Hepatocyte (in vitro differentiated cells): ENCODE data around the gene GALT. TPM values are rescaled to one million over a fixed set of nuclear protein-coding genes. Genes with fewer than 3 reads are reported as not detected.

Source experiments
- DNase-seq: peaks from one replicate; pipeline ENCODE4 v3.0.0-alpha.2; 2016; ENCODE audit warnings: low spot score
- H2AFZ ChIP-seq: fragments of 200-600 bp; sonication (generic); 2 replicates; pipeline ENCODE4 v1.6.0; 2016; ENCODE audit warnings: antibody characterized with exemption, mild to moderate bottlenecking
- H3K27ac ChIP-seq: fragments of 200-600 bp; sonication (generic); 2 replicates; pipeline ENCODE4 v1.5.1; 2016; ENCODE audit warnings: mild to moderate bottlenecking
- H3K27me3 ChIP-seq: fragments of 200-600 bp; sonication (generic); 2 replicates; pipeline ENCODE4 v1.6.1; 2016
- H3K36me3 ChIP-seq: fragments of 200-600 bp; sonication (generic); replicated peaks from 2 replicates; pipeline ENCODE4 v1.5.1; 2016; ENCODE audit warnings: low read depth; ENCODE audit not compliant: insufficient read depth
- H3K4me1 ChIP-seq: fragments of 200-600 bp; sonication (generic); 2 replicates; pipeline ENCODE4 v1.5.1; 2016; ENCODE audit warnings: mild to moderate bottlenecking, moderate library complexity; ENCODE audit not compliant: insufficient read depth
- H3K4me2 ChIP-seq: fragments of 200-600 bp; sonication (generic); 2 replicates; pipeline ENCODE4 v1.6.0; 2016
- H3K4me3 ChIP-seq: fragments of 200-600 bp; sonication (generic); 2 replicates; pipeline ENCODE4 v1.5.1; 2016; ENCODE audit warnings: mild to moderate bottlenecking
- H3K79me2 ChIP-seq: fragments of 200-600 bp; sonication (generic); 2 replicates; pipeline ENCODE4 v1.6.0; 2017; ENCODE audit warnings: mild to moderate bottlenecking
- H3K9me2 ChIP-seq: fragments of 200-600 bp; sonication (generic); replicated peaks from 2 replicates; pipeline ENCODE4 v1.6.0; 2017; ENCODE audit warnings: mild to moderate bottlenecking; ENCODE audit not compliant: insufficient read depth
- H3K9me3 ChIP-seq: fragments of 200-600 bp; sonication (generic); 2 replicates; pipeline ENCODE4 v1.5.1; 2016; ENCODE audit warnings: low read depth, mild to moderate bottlenecking
- H4K20me1 ChIP-seq: fragments of 200-600 bp; sonication (generic); 2 replicates; pipeline ENCODE4 v1.6.0; 2016; ENCODE audit warnings: mild to moderate bottlenecking; ENCODE audit not compliant: insufficient read depth, poor library complexity, severe bottlenecking
- CTCF ChIP-seq: fragments of 200-600 bp; sonication (generic); IDR thresholded peaks from 2 replicates; pipeline ENCODE4 v1.5.1; 2016; ENCODE audit warnings: antibody characterized with exemption, mild to moderate bottlenecking; ENCODE audit not compliant: poor library complexity
- EZH2 ChIP-seq: fragments of 200-600 bp; sonication (generic); IDR thresholded peaks from 2 replicates; pipeline ENCODE4 v1.6.1; 2016; ENCODE audit warnings: antibody characterized with exemption, mild to moderate bottlenecking, borderline replicate concordance
- EZH2phosphoT487 ChIP-seq: fragments of 200-600 bp; sonication (generic); IDR thresholded peaks from one replicate; pipeline ENCODE4 v1.6.1; 2018; ENCODE audit warnings: antibody characterized with exemption, mild to moderate bottlenecking, low read depth, moderate library complexity; ENCODE audit not compliant: unreplicated experiment, severe bottlenecking
- WGBS: methylation state at CpG from one replicate; pipeline ENCODE4 v1.1.6; 2016; ENCODE audit warnings: low lambda C conversion rate; ENCODE audit errors: missing lambda C conversion rate; 5-methylcytosine and 5-hydroxymethylcytosine counted together
- polyA plus RNA-seq: library from polyadenylated mRNA; unstranded; fragments of >200 nt; fragmentation: Nextera tagmentation; extraction: Ambion mirVana; gene quantifications from 2 replicates; pipeline ENCODE4 v1.2.1, GENCODE V29; 2016
- total RNA-seq: library from RNA; depleted of rRNA; stranded (reverse); fragments of >200 nt; gene quantifications from 2 replicates; pipeline ENCODE4 v1.2.3, GENCODE V29; 2014

Gene GALT
- total and polyA plus RNA-seq, 2 experiments from 2014 or later = 46.1 to 121 TPM

- peak overlapping the region; percentile 94 for H3K27ac ChIP-seq
- H3K9me2 ChIP-seq = no peaks in the 10 kb centered on the region
- no peaks in the 10 kb centered on the region for H3K9me3 ChIP-seq
- TF ChIP-seq EZH2phosphoT487 = no peak
- TF ChIP-seq CTCF = no peak
- no peak for TF ChIP-seq EZH2
- H4K20me1 ChIP-seq = no peaks in the 10 kb centered on the region
- no peak overlapping the region for H2AFZ ChIP-seq
- no peaks in the 10 kb centered on the region for H3K36me3 ChIP-seq
- peak; percentile 48 for DNase-seq
- H3K27me3 ChIP-seq = no peaks in the 10 kb centered on the region
- H3K4me2 ChIP-seq = peak overlapping the region; percentile 87
- WGBS = 74% methylated on average over 4 of the region's 4 CpGs
- H3K4me1 ChIP-seq = peaks cover 49% of the 10 kb centered on the region
- H3K79me2 ChIP-seq = peaks cover 30% of the 10 kb centered on the region
- H3K4me3 ChIP-seq = no peak overlapping the region
These were observed 4.8 kb downstream of the GALT start for GRCh38 chr9:34651321-34651720.

- TF ChIP-seq EZH2 (no peak), EZH2phosphoT487 (no peak), CTCF (no peak)
- H2AFZ ChIP-seq = peak within 1 kb of the TSS; percentile 12
- H3K4me3 ChIP-seq = no peak within 1 kb of the TSS
- H3K9me2 ChIP-seq = no peaks in the 10 kb centered on the region
- peaks cover 49% of the 10 kb centered on the region for H3K4me1 ChIP-seq
- no peaks in the 10 kb centered on the region for H4K20me1 ChIP-seq
- H3K4me2 ChIP-seq = peak within 1 kb of the TSS; percentile 87
- peak within 1 kb of the TSS; percentile 94 for H3K27ac ChIP-seq
- H3K79me2 ChIP-seq = peaks cover 30% of the 10 kb centered on the region
- no peaks in the 10 kb centered on the region for H3K27me3 ChIP-seq
- peak; percentile 92 for DNase-seq
- 3% methylated on average over 15 of the region's 24 CpGs for WGBS
- no peaks in the 10 kb centered on the region for H3K9me3 ChIP-seq
- no peaks in the 10 kb centered on the region for H3K36me3 ChIP-seq
These were observed 5.6 kb downstream of the GALT start, which contains the start of gene IL11RA for GRCh38 chr9:34651876-34652601. Gene IL11RA, plus strand, starts transcription at chr9:34652185. Its CDS starts 3,033 bp downstream, at chr9:34655218.

- no peaks in the 10 kb centered on the region for H3K27me3 ChIP-seq
- no peak for DNase-seq
- no peaks in the 10 kb centered on the region for H4K20me1 ChIP-seq
- no peak overlapping the region for H2AFZ ChIP-seq
- H3K9me2 ChIP-seq = no peaks in the 10 kb centered on the region
- no peaks in the 10 kb centered on the region for H3K36me3 ChIP-seq
- peak overlapping the region; percentile 94 for H3K27ac ChIP-seq
- peaks cover 25% of the 10 kb centered on the region for H3K79me2 ChIP-seq
- 45% methylated on average over 5 of the region's 5 CpGs for WGBS
- no peak overlapping the region for H3K4me3 ChIP-seq
- H3K9me3 ChIP-seq = no peaks in the 10 kb centered on the region
- TF ChIP-seq EZH2phosphoT487 (no peak), EZH2 (no peak), CTCF (no peak)
- H3K4me1 ChIP-seq = peaks cover 45% of the 10 kb centered on the region
- peak overlapping the region; percentile 87 for H3K4me2 ChIP-seq
These were observed 6.1 kb downstream of the GALT start for GRCh38 chr9:34652602-34653000.
